Activated naive CD8-positive, alpha-beta T cell treated with anti-CD3 and anti-CD28 coated beads, Interleukin-2, amount 50 U/mL, for 16 hours (primary cell): ENCODE results near the gene RAB40C.

Experiments used
- DNase-seq: peaks from one replicate; pipeline ENCODE4 v3.0.0-alpha.2; 2020; ENCODE audit warnings: low read depth, low spot score

RAB40C gene

GRCh38 chr16:646679-647172, 56.9 kb downstream of the RAB40C start:
- DNase-seq: no peak

GRCh38 chr16:647173-647902, 57.5 kb downstream of the RAB40C start:
- DNase-seq: no peak

GRCh38 chr16:648071-648780, 58.4 kb downstream of the RAB40C start:
- DNase-seq: no peak

- peak; percentile 87 for DNase-seq
These were observed 59.1 kb downstream of the RAB40C start, which contains the start of gene WDR90 for GRCh38 chr16:648781-649589. TSS of gene WDR90 (plus strand) at chr16:649365. CDS start at chr16:649417, 52 bp downstream.

GRCh38 chr16:649631-650030, 59.8 kb downstream of the RAB40C start:
- no peak for DNase-seq

- DNase-seq: no peak
These were observed 62.0 kb downstream of the RAB40C start for GRCh38 chr16:651844-652243.

- no peak for DNase-seq
These were observed 62.8 kb downstream of the RAB40C start for GRCh38 chr16:652454-653305.

GRCh38 chr16:654034-654433, 64.2 kb downstream of the RAB40C start:
- no peak for DNase-seq

GRCh38 chr16:657487-657886, 67.6 kb downstream of the RAB40C start:
- DNase-seq: no peak

- no peak for DNase-seq
These were observed 69.1 kb downstream of the RAB40C start for GRCh38 chr16:658679-659571.

- no peak for DNase-seq
These were observed 69.8 kb downstream of the RAB40C start for GRCh38 chr16:659618-660017.

- no peak for DNase-seq
These were observed 70.2 kb downstream of the RAB40C start for GRCh38 chr16:660132-660458.

- no peak for DNase-seq
These were observed 70.8 kb downstream of the RAB40C start for GRCh38 chr16:660459-661183.

- DNase-seq: no peak
These were observed 71.4 kb downstream of the RAB40C start for GRCh38 chr16:661184-661821.

GRCh38 chr16:662095-662494, 72.2 kb downstream of the RAB40C start:
- DNase-seq: no peak

- no peak for DNase-seq
These were observed 72.7 kb downstream of the RAB40C start for GRCh38 chr16:662597-662996.

GRCh38 chr16:666572-666971, 76.7 kb downstream of the RAB40C start:
- DNase-seq: no peak

GRCh38 chr16:667113-667779, 77.4 kb downstream of the RAB40C start:
- no peak for DNase-seq
